WTC11 (cell line): ENCODE data around the gene RHOV. TPM values are rescaled to one million over a fixed set of nuclear protein-coding genes. Genes with fewer than 3 reads are reported as not detected.

Source experiments
- ATAC-seq: fragments of 200-7000 bp; cut with Tn5 transposase; 2 replicates; pipeline ENCODE4 v1.10.0; 2021; ENCODE audit warnings: mild to moderate bottlenecking, moderate library complexity
- CTCF ChIA-PET: fragments of 300-600 bp; sonication (Branson Sonifier 250); formaldehyde crosslinking; loops from one replicate; lab custom pipeline; 2021; ENCODE audit warnings: antibody characterized with exemption; lab: Charles Lee
- POLR2A ChIA-PET: fragments of 350-600 bp; sonication (Branson Sonifier 250); formaldehyde crosslinking; loops from one replicate; lab custom pipeline; 2021; ENCODE audit warnings: antibody characterized with exemption; lab: Charles Lee
- DNase-seq: peaks from one replicate; pipeline ENCODE4 v3.0.0; 2021; ENCODE audit warnings: low spot score
- H3K27ac Mint-ChIP-seq: 2 replicates; pipeline ENCODE4 v1.8.0; 2021; ENCODE audit warnings: mixed read lengths
- H3K27me3 Mint-ChIP-seq: 2 replicates; pipeline ENCODE4 v1.8.0; 2021; ENCODE audit warnings: low read depth, mild to moderate bottlenecking, moderate library complexity, mixed read lengths
- H3K36me3 Mint-ChIP-seq: 2 replicates; pipeline ENCODE4 v1.8.0; 2021; ENCODE audit warnings: mixed read lengths
- H3K4me1 Mint-ChIP-seq: 2 replicates; pipeline ENCODE4 v1.8.0; 2022; ENCODE audit warnings: mixed read lengths
- H3K4me3 Mint-ChIP-seq: 2 replicates; pipeline ENCODE4 v1.8.0; 2021; ENCODE audit warnings: mild to moderate bottlenecking, moderate library complexity, mixed read lengths
- H3K9me3 Mint-ChIP-seq: 2 replicates; pipeline ENCODE4 v1.8.0; 2021; ENCODE audit warnings: mixed read lengths
- AFF4 ChIP-seq: sonication (generic); formaldehyde crosslinking; IDR thresholded peaks from 2 replicates; pipeline ENCODE4 v1.8.1; 2023; ENCODE audit warnings: mild to moderate bottlenecking, missing genetic modification reagents, borderline replicate concordance
- CDX4 ChIP-seq: fragments of 250-450 bp; sonication (Bioruptor Pico); IDR thresholded peaks from 2 replicates; pipeline ENCODE4 v1.9.0; 2021; ENCODE audit warnings: moderate library complexity, mild to moderate bottlenecking, inconsistent platforms, borderline replicate concordance
- CTCF ChIP-seq: fragments of 200-600 bp; IDR thresholded peaks from 2 replicates; pipeline ENCODE4 v1.8.0; 2022; ENCODE audit warnings: antibody characterized with exemption
- GRHL2 ChIP-seq: fragments of 250-450 bp; sonication (Bioruptor Pico); IDR thresholded peaks from 2 replicates; pipeline ENCODE4 v1.8.0; 2022; ENCODE audit warnings: mild to moderate bottlenecking, moderate library complexity; ENCODE audit not compliant: insufficient replicate concordance, severe bottlenecking
- GTF2I ChIP-seq: fragments of 250-450 bp; sonication (Bioruptor Pico); conservative IDR thresholded peaks from 2 replicates; pipeline ENCODE4 v1.4.0; 2021; ENCODE audit warnings: mild to moderate bottlenecking
- IRF2 ChIP-seq: sonication (generic); formaldehyde crosslinking; IDR thresholded peaks from 2 replicates; pipeline ENCODE4 v1.8.0; 2022; ENCODE audit warnings: low read depth, missing genetic modification reagents, borderline replicate concordance
- MXD4 ChIP-seq: fragments of 250-450 bp; sonication (Bioruptor Pico); IDR thresholded peaks from 2 replicates; pipeline ENCODE4 v1.8.0; 2021; ENCODE audit warnings: mild to moderate bottlenecking, moderate library complexity, borderline replicate concordance
- MYBL2 ChIP-seq: sonication (generic); formaldehyde crosslinking; IDR thresholded peaks from 2 replicates; pipeline ENCODE4 v1.8.1; 2023; ENCODE audit warnings: mild to moderate bottlenecking, moderate library complexity, missing genetic modification reagents
- NFE2L1 ChIP-seq: sonication (generic); formaldehyde crosslinking; IDR thresholded peaks from 2 replicates; pipeline ENCODE4 v1.8.1; 2023; ENCODE audit warnings: missing genetic modification reagents
- OVOL2 ChIP-seq: fragments of 250-450 bp; sonication (Bioruptor Pico); IDR thresholded peaks from 2 replicates; pipeline ENCODE4 v1.9.0; 2021; ENCODE audit warnings: mild to moderate bottlenecking, borderline replicate concordance
- PRDM15 ChIP-seq: sonication (generic); formaldehyde crosslinking; IDR thresholded peaks from 2 replicates; pipeline ENCODE4 v1.8.0; 2022; ENCODE audit warnings: missing genetic modification reagents
- SOX15 ChIP-seq: fragments of 250-450 bp; sonication (Bioruptor Pico); IDR thresholded peaks from 2 replicates; pipeline ENCODE4 v1.9.0; 2021; ENCODE audit warnings: mild to moderate bottlenecking
- SP1 ChIP-seq: sonication (generic); formaldehyde crosslinking; conservative IDR thresholded peaks from 2 replicates; pipeline ENCODE4 v1.8.1; 2022; ENCODE audit warnings: missing genetic modification reagents
- STAT6 ChIP-seq: sonication (generic); formaldehyde crosslinking; conservative IDR thresholded peaks from 2 replicates; pipeline ENCODE4 v1.8.1; 2023; ENCODE audit warnings: mild to moderate bottlenecking, low read depth, missing genetic modification reagents, moderate library complexity
- ZNF317 ChIP-seq: sonication (generic); formaldehyde crosslinking; IDR thresholded peaks from 2 replicates; pipeline ENCODE4 v1.8.1; 2023; ENCODE audit warnings: low read depth, mild to moderate bottlenecking, moderate library complexity, missing genetic modification reagents, borderline replicate concordance
- ZNF671 ChIP-seq: fragments of 250-450 bp; sonication (Bioruptor Pico); IDR thresholded peaks from 2 replicates; pipeline ENCODE4 v1.8.0; 2021; ENCODE audit warnings: mild to moderate bottlenecking
- total RNA-seq: library from RNA; stranded (reverse); gene quantifications from 3 replicates; pipeline ENCODE4 v1.2.3, GENCODE V29; 2021
- TF ChIP-seq, protein P1 (sequence below): sonication (generic); formaldehyde crosslinking; conservative IDR thresholded peaks from 2 replicates; pipeline ENCODE4 v1.8.1; 2022; ENCODE audit warnings: mild to moderate bottlenecking, missing genetic modification reagents

Gene RHOV
- total RNA-seq, 1 experiment from 2014 or later, result 5.0 TPM

GRCh38 chr15:40873694-40874561 is at the start of gene RHOV (continued):
- TF ChIP-seq CDX4 (CRISPR knock-in tag) (no peak), NFE2L1 (no peak), GTF2I (no peak), ZNF317 (CRISPR knock-in tag) (no peak), AFF4 (CRISPR knock-in tag) (no peak), PRDM15 (CRISPR knock-in tag) (no peak), SOX15 (CRISPR knock-in tag) (no peak), STAT6 (CRISPR knock-in tag) (no peak), ZNF671 (no peak), SP1 (CRISPR knock-in tag) (peak; percentile 48), MYBL2 (CRISPR knock-in tag) (peak; percentile 47)

GRCh38 chr15:40923551-40923950 is 49.5 kb upstream of the RHOV start:
- Mint-ChIP-seq H3K4me3 (no peak overlapping the region), H3K27me3 (peaks cover 86% of the 10 kb centered on the region), H3K36me3 (no peaks in the 10 kb centered on the region), H3K27ac (no peak overlapping the region), H3K9me3 (no peaks in the 10 kb centered on the region), H3K4me1 (peaks cover 16% of the 10 kb centered on the region)
- ChIA-PET CTCF (interaction anchor here (1.0 to 10.6 kb wide), 5 partner anchors 8 to 29 kb away, joined by 3 to 203 read pairs (median 7); partner anchors contain the start of gene VPS18), POLR2A (no interaction called here)
- TF ChIP-seq, protein P1, sequence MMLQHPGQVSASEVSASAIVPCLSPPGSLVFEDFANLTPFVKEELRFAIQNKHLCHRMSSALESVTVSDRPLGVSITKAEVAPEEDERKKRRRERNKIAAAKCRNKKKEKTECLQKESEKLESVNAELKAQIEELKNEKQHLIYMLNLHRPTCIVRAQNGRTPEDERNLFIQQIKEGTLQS (CRISPR knock-in tag), result no peak
- TF ChIP-seq OVOL2 (CRISPR knock-in tag) (no peak), IRF2 (CRISPR knock-in tag) (no peak), GRHL2 (CRISPR knock-in tag) (no peak), CTCF (no peak), MXD4 (no peak)
- DNase-seq (no peak), ATAC-seq (no peak)
